Fibroblast of skin of left quadriceps (primary cell): ENCODE results near the gene SLC43A3.
"Not testable (repeated sequence)": the region's sequence is repeated elsewhere in the genome, so short reads cannot be mapped to it uniquely, and the experiment has no call there.

Experiments used
- DNase-seq, 2 experiments: peaks; one replicate each; pipeline ENCODE4 v3.0.0-alpha.2; 2013; ENCODE audit warnings: low read depth in 2 of 2

Gene SLC43A3

DNA sequence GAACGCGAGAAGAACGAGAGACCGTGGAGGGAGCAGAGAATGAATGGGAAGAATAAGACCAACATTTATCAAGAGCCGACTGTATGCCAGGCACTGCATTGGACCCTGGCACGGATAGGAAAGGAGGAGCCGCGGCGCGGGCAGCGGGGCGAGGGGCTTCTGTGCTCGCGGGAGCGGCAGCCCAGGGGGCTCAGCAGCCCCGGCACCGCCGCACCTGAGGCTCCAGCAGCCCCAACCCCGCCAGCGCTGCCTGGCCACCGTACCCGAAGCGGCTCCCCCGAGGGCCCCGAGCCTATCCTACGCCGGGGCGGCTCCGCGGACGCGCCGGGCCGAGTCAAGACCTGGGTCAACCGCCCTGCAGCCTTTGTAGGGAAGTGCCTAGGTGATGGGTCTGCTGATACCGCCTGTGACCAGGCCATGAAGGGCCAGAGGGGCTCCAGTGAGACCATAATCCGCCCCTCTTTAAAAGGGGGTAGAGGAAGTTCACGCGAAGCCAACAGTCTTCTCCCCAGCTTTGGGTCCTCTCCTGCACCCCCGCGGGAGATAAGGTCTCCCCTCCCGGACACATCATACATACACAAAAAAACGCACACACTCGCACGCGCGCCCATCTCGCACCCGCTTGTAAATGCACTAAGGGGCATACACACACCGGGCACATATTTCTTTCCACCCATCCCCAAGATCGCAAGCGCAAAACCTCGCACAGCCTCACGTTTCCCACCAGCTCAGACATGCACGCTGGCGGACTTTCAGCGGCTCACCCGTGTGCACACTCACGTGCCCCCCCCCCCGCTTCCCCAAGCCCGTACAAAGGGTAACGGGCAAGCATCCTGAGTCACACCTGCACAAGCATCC, 32.5 kb upstream of the SLC43A3 start:
- no peak for DNase-seq

- DNase-seq: no peak
These were observed 31.7 kb upstream of the SLC43A3 start for GRCh38 chr11:57458410-57459163.

DNA sequence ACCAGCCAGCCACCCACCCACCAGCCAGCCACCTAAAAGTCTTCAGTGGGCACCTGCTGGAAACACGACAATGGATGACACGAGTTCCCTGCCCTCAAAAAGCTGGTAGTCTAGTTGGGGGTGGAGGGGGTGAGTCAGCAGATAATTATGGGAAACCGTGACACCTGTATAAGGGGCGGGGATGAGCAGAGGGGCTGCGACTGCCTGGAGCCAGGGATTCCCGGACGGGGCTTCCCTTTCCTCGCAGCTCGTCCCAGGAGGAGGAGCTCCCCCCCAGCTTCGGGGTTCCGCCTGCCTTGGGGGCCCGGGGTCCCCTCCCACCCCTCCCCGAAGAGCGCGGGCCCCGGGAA, 31.1 kb upstream of the SLC43A3 start:
- no peak for DNase-seq

DNA sequence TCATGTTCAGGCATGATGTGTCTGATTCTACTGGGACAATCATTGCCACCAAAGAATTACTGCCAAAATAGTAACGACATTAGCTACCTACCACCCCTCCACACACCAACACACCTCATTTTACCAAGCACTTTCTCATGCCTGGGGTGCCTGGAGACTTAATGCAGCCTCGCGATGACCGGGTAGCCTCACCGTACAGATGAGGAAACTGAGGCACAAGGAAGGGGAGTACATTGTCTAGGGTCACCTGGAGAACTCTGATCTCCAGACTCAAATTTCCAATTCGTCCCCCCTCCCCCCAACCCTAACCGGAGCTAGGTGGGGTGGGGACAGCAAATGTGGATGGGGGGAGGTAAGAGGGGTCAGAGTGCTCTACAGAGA, 30.7 kb upstream of the SLC43A3 start:
- no peak for DNase-seq

DNA sequence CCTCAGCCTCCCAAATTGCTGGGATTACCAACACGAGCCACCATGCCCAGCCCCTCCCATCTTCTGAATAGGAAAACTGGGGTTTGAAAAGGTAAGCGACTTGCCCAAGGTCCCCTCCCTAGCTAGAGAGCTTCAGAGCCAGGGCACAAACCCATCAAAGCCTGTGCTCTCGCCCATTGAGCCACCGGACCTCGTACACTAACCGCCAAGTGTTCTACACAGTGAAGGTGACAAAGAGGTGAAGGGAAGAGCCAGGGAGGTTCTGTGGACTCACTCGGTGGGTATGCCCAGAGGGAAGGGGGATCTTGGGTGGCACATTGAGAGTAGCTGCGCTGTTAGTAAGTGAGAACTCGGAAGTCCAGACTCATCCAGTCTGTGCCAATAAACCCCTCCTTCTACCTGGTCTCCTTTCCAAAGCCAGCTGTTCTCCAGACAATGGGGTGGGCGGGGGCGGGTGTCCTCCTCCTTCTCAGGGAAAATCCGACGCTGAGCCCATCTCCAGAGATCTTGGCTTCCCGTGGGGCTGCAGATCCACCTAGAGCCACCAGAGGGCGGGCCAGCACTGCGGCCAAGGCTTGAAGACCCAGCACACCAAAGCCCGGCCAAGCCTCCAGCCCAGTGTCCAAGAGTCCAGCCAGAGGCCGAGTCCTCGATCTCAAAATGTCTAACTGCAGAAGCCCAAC, 30.2 kb upstream of the SLC43A3 start:
- peak in 1 of 2 experiments; percentile 28 for DNase-seq

- no peak for DNase-seq
These were observed 26.7 kb upstream of the SLC43A3 start for GRCh38 chr11:57453543-57454177.

GRCh38 chr11:57446055-57446454, 19.1 kb upstream of the SLC43A3 start:
- DNase-seq: no peak

DNA sequence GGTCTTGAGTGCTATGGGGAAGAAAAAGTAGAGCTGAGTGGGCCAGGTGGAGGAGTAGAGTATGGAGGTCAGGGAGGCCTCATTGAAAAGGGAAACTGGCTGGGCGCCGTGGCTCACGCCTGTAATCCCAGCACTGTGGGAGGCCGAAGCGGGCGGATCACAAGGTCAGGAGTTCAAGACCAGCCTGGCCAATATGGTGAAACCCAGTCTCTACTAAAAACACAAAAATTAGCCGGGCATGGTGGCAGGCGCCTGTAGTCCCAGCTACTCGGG, 18.1 kb upstream of the SLC43A3 start:
- DNase-seq: not testable (repeated sequence)

GRCh38 chr11:57444362-57445121, 17.6 kb upstream of the SLC43A3 start:
- no peak for DNase-seq

- no peak for DNase-seq
These were observed 14.0 kb upstream of the SLC43A3 start for GRCh38 chr11:57440744-57441414.

DNA sequence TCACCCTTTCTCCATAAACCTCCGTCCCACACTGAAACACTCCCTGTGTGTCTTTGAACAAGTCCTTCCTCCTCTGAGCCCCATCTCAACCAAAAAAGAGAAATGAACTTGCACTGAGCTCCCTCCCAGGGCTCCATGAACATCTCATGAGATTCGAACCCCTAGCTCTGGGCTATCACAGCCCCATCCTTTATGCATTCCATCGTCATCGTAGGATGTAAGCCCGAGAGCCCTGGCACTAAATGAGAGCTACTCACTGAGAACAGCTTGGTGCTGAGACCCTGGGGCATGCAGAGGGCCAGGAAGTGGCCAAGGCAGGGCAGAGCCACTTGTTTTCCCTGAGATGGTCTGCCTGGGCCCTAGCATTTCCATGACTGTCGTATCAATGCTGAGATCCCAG, 12.9 kb upstream of the SLC43A3 start:
- DNase-seq: no peak

- no peak for DNase-seq
These were observed 11.7 kb upstream of the SLC43A3 start for GRCh38 chr11:57438345-57439285.

GRCh38 chr11:57436031-57436430, 9.1 kb upstream of the SLC43A3 start:
- no peak for DNase-seq

DNA sequence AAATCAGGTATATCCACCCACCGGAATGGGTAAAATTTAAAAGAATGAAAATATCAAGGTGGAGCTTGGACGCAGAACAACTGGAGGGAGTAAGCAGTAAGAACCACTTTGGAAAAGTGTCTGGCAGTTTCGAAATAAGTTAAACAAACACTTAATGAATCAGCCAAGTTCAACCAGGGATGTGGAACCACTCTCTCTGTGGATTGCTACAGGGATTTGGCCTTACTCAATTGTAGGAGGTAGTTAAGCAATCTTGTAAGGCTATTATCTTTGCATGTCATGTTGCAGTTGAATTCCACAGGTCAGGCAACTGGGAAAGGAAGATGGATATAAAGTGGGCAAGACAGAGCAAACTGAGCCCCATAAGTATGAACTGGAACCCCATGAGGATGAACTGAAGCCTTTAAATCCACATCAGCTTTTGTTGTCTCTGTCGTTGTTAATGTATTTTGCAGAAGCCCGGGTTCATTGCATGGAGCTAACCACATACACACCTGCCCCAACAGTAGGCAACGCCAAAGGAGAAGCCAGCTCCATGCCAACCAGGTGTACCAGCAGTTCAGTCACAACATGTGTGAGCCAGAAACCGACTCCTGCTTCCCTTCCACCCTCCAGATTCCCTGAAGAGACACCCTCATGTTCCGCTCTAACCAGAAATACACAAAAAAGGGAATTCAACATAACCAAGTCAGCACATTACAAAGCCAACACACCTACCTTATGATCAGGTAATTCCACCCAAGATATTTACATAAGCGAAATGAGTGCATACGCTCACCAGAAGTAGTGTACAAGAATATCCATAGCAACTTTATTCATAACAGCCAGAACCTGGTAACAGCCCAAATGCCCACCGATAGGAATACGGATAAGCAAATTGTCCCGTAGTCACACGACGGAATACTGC, 8.0 kb upstream of the SLC43A3 start:
- DNase-seq: peak; percentile 86 to 87

DNA sequence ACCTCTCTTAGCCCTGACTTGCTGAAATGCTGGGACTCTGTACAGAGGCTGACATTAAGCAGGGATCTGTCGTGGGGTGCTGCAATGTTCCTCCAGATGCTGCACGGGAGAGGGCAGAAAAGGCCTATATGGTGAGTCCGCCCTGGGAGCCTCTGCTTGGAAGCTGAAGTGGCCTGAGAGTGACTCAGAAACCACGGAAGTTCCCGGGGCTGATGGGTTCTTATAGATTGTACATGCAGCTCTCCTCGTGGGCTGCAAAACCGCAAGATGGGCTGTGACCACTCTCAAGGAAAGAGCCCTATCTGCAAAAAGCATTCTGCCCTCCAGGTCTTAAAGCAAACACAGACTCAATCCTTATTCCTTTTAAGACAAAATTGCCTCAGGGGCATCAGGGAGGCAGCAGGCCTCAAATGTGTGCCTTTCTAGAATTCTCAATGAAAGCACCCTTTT, 5.8 kb upstream of the SLC43A3 start:
- DNase-seq: peak; percentile 43 to 44

GRCh38 chr11:57432149-57432561, 5.2 kb upstream of the SLC43A3 start:
- DNase-seq: no peak

DNA sequence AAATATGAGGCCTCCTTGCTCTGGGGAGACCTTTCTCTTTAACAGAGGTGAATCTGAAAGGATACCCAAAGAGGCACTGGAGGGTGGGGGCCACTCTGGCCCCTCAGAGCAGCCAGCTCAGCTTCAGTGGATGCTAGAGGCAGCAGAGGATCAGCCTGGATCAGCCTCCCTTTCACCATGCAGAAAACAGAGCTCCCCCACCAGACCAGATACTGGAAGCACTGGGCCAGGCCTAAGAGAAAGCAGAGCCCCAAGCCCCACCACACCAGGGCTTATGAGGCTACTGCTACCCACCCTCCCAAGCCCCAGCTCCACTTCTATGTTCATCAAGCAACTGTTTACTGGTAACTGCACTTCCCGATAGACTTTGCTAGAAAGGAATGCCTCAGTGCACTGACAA, 4.0 kb upstream of the SLC43A3 start:
- DNase-seq: no peak

GRCh38 chr11:57429946-57430345, 3.0 kb upstream of the SLC43A3 start:
- no peak for DNase-seq

DNA sequence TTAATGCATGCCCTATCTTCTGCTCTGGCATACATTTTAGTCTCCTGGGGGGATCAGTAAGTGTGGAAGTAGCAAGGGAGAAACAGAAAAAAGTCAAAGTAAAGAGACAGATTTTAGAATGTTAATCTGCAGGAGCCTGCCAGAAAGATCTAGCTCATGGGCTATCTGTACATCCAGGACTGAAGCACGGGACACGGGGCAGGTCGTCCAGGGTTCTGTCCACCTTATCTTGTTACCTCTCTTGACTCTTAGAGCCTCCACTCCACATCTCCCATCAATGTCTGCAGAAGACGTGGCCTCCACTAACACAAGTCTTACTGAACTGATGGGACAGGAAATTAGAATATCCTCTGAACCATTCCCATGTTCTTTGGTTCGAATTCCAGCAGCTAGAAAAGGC, 1.7 kb upstream of the SLC43A3 start:
- no peak for DNase-seq
